GM12874 (cell line): Measurements from ENCODE around the gene DAP.

Source experiments
- TF ChIP-seq, protein P1 (sequence below): IDR thresholded peaks from 2 replicates; pipeline ENCODE4 v1.5.1; 2011; ENCODE audit warnings: low read depth, mild to moderate bottlenecking, control low read depth, low read length, moderate library complexity; ENCODE audit not compliant: insufficient read depth

The DAP gene

DNA sequence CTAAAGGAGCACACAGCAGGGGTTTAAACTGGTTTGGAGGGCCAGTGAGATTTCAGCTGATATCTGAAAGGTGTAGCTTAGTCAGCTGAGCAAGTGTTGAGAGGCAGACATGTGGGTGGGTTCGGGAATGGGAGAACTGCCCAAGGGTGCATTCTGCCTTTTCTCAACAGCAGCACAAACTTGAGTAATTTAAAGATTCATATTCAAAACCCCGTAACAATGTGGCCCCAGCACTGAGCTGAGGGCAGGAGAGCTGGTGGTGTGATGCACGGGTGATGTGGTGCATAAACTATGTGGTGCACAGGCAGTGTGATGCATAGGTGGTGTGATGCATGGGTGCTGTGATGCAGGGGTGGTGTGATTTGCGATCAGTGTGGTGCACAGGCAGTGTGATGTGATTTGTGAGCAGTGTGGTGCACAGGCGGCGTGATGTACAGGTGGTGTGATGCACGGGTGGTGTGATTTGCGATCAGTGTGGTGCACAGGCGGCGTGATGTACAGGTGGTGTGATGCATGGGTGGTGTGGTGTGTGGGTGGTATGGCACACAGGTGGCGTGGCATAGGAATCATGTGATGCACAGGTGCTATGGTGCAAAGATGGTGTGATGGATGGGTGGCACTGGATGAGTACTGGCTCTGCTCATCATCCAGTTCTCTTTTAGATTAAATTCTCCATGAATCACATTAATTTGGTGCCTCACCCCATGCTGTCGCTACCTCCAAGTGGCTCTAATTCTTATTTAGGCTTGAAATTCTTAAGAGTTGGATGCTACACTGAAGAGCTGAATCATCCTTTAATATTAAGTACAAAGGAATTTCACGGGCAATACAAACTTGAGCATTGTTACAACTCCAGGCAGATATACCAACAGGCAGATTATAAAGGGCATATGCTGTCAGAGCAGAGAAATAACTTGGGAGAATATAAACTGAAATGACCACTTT, 53.6 kb downstream of the DAP start:
- TF ChIP-seq, protein P1, sequence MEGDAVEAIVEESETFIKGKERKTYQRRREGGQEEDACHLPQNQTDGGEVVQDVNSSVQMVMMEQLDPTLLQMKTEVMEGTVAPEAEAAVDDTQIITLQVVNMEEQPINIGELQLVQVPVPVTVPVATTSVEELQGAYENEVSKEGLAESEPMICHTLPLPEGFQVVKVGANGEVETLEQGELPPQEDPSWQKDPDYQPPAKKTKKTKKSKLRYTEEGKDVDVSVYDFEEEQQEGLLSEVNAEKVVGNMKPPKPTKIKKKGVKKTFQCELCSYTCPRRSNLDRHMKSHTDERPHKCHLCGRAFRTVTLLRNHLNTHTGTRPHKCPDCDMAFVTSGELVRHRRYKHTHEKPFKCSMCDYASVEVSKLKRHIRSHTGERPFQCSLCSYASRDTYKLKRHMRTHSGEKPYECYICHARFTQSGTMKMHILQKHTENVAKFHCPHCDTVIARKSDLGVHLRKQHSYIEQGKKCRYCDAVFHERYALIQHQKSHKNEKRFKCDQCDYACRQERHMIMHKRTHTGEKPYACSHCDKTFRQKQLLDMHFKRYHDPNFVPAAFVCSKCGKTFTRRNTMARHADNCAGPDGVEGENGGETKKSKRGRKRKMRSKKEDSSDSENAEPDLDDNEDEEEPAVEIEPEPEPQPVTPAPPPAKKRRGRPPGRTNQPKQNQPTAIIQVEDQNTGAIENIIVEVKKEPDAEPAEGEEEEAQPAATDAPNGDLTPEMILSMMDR: no peak

DNA sequence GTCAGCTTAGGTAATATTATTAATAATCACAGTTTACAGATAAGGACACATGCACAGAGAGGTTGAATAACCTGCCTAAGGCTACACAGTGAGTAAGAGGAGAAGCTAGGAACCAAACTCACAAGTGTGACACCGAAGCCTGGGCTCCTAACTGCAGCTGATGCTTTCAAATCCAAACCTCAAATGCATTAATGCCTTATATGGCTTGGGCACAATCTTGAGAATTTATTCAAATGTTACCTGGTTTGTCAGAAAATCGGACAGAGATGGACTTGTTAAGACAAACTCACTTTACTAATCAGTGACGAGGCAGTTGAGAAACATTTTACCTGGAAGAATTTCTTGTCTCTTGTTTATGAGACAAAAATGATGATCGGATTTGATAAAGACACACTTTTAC, 54.7 kb downstream of the DAP start:
- TF ChIP-seq, protein P1: no peak

DNA sequence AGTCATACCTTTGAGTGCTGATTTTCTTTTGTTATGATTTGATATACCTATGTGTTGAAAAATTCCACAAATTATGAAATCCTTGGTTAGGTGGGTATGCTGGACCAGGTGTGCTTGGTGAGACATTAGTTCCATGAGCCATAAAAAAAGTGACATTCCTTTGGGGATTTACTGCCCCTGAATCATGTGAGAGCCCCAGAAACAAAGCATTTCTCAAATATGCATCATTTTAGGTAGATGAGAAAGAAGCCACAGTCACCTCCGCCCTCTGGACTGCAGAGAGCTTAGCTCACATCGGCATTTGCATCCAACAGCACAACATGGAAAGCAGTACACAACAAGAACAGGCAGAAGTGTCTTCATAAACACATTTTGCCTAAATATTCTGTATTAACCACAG, 55.3 kb downstream of the DAP start:
- TF ChIP-seq, protein P1: no peak

DNA sequence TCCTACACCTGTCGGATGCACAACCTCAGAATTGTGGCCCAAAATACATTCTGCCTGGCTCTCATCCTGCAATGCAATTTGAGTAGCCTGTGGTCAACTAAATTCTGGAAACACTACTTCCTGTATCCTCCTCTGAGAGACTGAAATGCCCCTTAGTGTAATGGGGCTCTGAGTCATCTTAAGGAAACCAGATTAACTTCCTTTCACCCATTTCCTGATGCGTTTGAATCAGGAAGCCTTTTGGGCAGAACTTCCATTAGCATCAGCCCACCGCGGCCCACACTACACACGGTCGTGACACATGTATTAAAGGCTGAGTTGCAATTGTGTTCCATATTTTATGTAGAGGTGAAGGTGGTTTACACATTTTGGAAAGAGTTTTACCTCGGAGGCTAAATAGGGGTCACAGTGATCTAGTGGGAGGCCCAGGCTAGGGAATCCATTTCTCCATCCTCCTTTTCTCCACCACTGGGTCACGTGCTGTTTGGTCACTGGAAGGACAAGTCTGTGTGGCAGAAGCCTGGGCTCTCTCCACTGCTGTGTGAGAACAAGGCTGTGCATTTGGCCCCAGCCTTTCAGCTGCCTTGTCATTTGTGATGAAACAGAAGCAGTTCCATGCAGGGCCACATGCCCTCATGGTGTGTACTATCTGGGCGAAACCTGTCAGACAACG, 55.9 kb downstream of the DAP start:
- TF ChIP-seq, protein P1: no peak

DNA sequence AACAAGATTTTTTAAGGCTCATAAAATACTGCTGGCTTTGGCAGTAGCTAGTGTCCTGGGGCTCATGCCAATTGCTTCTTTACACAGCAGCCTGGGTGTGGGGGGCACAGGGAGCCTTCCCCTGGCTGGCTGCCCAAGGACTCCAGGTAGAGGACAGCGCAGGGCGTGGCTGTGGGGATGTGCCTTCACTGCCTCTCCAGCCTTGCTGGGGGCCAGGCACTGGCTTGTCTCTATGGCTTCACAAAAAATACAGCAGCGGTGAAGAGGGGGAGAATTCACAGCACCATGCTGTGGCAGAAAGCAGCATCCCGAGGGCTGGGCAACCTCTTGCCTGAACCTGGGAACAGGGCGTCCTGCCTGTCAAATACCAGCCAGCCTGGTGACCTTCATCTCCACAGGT, 57.4 kb downstream of the DAP start:
- TF ChIP-seq, protein P1: no peak

DNA sequence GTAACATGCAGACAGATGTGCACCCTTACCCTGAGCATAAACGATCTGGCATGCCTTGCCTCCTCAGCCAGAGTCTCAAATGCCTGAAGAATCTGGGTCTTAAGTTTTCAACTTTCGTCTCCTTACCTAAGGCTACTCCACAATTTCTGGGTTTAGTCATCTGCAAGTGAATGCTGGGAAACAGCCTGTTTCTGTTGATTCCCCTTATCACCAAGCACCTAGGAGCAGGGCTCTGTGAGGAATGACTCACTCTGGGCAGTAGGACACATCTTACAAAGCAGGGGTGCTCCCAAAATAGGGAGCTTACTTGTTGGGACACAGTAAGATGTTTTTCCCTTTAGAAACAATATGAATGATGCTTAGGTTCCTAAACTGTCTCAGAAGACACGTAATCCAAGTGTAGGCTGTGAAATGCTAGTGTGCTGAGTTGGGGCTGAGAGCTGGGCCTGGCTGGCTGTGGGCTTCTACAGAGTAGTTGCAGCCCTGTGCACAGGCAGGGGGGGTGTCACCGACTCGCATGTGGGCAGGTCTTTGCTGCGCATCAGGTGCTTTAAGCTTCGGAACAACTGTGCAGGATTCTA, 58.0 kb downstream of the DAP start:
- TF ChIP-seq, protein P1: no peak

DNA sequence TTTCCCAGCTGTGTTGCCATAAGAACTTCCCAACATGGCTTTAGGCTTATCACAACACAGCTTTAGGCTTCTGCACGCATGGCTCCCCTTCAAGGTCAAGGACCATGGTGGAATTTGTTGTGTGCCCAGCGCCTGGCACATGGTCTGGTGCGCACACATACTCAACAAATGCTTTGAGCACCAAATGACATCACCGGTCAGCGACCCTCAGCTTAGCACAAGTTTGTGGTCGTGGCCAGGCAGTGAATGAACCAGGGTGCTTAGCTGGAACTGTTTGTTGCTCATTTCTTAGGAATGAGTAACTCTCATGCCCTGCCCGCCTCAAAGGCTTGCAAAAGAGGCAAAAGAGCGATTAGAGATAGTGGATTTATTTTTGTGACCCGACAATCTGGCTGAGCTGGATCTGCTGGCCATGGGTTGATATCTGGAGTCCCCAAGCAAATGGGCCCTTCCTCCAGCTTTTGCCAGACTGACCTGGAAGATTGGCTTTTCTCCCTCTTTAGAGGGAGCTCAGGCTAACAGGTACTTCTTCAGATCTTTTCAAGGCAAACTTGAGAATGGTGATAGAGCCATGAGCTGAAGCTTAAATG, 58.9 kb downstream of the DAP start:
- TF ChIP-seq, protein P1: no peak
